Epithelial cell of proximal tubule (primary cell): ENCODE measurements around the gene APOBR. TPM values are rescaled to one million over a fixed set of nuclear protein-coding genes. Genes with fewer than 3 reads are reported as not detected.

Experiments
- DNase-seq: peaks from one replicate; pipeline ENCODE4 v3.0.0-alpha.2; 2011; ENCODE audit warnings: low read depth
- H3K4me3 ChIP-seq: 2 replicates; pipeline ENCODE4 v1.5.1; 2011; ENCODE audit warnings: low read depth, mild to moderate bottlenecking, low read length
- CTCF ChIP-seq: conservative IDR thresholded peaks from 2 replicates; pipeline ENCODE4 v1.5.1; 2012; ENCODE audit warnings: low read depth, mild to moderate bottlenecking, low read length
- total RNA-seq: library from RNA; depleted of rRNA; stranded (reverse); fragments of >200 nt; gene quantifications from 2 replicates; pipeline ENCODE4 v1.2.3, GENCODE V29; 2015

APOBR gene
- total RNA-seq, 1 donor from 2014 or later = not detected

- H3K4me3 ChIP-seq = no peak overlapping the region
- TF ChIP-seq CTCF = no peak
These were observed 11.2 kb downstream of the APOBR start for GRCh38 chr16:28505489-28506137.

DNA sequence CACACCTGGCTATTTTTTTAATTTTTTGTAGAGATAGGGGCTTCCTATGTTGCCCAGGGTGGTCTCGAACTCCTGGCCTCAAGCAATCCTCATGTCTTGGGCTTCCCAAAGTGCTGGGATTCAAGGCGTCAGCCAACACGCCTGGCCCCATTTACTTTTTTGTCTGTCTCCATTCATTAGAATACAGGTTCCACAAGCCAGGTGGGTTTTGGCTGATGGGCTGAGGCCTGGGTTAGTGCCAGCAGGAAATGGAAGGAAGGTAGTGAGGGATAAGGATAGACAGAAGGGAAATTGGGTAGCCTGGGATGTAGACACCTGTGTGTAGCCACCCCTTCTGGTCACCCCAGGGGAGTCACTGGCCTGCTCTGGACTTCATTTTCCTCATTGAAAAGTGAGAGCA lies 16.6 kb downstream of the APOBR start:
- no peak for TF ChIP-seq CTCF
- no peak overlapping the region for H3K4me3 ChIP-seq
- DNase-seq = no peak

More at GRCh38 chr16:28505489-28506137, 11.2 kb downstream of the APOBR start:
- no peak for DNase-seq

GRCh38 chr16:28511801-28512789 lies 17.7 kb downstream of the APOBR start:
- no peak for DNase-seq
- no peak overlapping the region for H3K4me3 ChIP-seq
- TF ChIP-seq CTCF = no peak

DNA sequence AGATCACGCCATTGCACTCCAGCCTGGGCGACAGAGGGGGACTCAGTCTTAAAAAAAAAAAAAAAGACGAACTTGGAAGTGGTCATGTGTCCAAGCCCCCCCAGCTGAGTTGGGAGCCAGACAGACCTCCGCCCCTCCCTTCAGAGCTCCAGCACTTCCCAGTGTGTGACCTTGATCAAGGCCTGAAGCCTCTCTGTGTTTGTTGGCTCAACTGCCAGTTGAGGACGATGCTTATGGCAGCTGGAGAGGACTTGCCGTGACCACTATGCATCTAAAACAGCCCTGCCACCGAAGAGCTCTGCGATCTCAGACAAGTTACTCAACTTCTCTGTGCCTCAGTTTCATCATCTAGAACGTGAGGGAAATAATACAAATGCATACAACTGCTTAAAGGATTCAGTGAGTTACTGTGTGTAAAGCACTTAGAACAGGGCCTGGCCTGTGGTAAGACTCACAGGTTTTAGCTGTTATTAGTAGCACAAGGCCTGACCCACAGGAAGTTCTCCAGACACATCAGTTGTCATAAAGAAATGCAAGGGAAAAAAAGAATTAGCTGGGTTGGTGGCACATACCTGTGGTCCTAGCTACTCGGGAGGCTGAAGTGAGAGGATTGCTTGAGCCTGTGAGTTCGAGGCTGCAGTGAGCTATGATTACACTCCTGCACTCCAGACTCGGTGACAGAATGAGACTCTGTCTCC lies 19.2 kb downstream of the APOBR start:
- DNase-seq = no peak
- H3K4me3 ChIP-seq = no peak overlapping the region
- TF ChIP-seq CTCF = no peak

DNA sequence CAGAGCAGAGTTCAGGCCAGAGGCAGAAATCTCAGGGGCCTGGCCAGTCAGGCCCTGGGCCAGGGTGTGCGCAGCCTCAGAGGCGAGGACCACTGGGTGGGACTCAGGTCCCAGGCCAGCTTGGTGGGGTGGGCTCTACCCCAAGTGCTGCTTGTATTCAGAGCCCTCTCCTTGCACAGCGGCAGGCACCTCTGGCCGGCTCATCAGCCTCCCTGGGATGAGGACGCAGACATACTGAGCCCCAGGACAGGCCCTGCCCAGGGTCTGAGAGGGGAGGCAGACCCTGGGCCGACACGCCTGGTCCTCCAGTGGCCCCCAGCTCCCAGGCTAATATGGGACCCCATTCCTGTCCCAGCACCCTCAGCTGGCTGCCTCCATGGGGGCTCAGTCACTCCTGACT lies 19.8 kb downstream of the APOBR start:
- DNase-seq = no peak
- H3K4me3 ChIP-seq = no peak overlapping the region
- TF ChIP-seq CTCF = no peak

- no peak overlapping the region for H3K4me3 ChIP-seq
- DNase-seq = no peak
- no peak for TF ChIP-seq CTCF
These were observed 26.2 kb downstream of the APOBR start for GRCh38 chr16:28520672-28521071.
